Central memory CD8-positive, alpha-beta T cell (primary cell): ENCODE measurements around the gene TCF4.

ENCODE experiments used
- ATAC-seq: fragments of 150-1000 bp; cut with Tn5 transposase; replicated peaks from 2 replicates; pipeline ENCODE4 v1.10.0; 2022; ENCODE audit warnings: mild to moderate bottlenecking, moderate FRiP score, moderate number of reproducible peaks; ENCODE audit not compliant: poor library complexity, severe bottlenecking; ENCODE audit errors: extremely low read depth
- DNase-seq, 2 donors: peaks; one replicate each; pipeline ENCODE4 v3.0.0; 2021; ENCODE audit warnings: low spot score in 2 of 2
- H3K27ac Mint-ChIP-seq: one replicate; pipeline ENCODE4 v1.8.0; 2022; ENCODE audit warnings: low read depth, mild to moderate bottlenecking, moderate library complexity, mixed read lengths
- H3K27me3 Mint-ChIP-seq: one replicate; pipeline ENCODE4 v1.8.0; 2022; ENCODE audit warnings: mixed read lengths
- H3K36me3 Mint-ChIP-seq: one replicate; pipeline ENCODE4 v1.8.0; 2022; ENCODE audit warnings: mild to moderate bottlenecking, moderate library complexity, mixed read lengths; ENCODE audit not compliant: insufficient read depth
- H3K4me1 Mint-ChIP-seq: one replicate; pipeline ENCODE4 v1.8.0; 2022; ENCODE audit warnings: mixed read lengths
- H3K4me3 Mint-ChIP-seq: one replicate; pipeline ENCODE4 v1.8.0; 2022; ENCODE audit warnings: mild to moderate bottlenecking, moderate library complexity, mixed read lengths
- H3K9me3 Mint-ChIP-seq: one replicate; pipeline ENCODE4 v1.8.0; 2022; ENCODE audit warnings: mixed read lengths

The TCF4 gene

GRCh38 chr18:55252053-55252675 is 335.8 kb downstream of the TCF4 start:
- Mint-ChIP-seq H3K27ac (no peak overlapping the region), H3K4me1 (no peaks in the 10 kb centered on the region), H3K4me3 (no peak overlapping the region)

GRCh38 chr18:55251254-55251971 is 336.6 kb downstream of the TCF4 start:
- Mint-ChIP-seq H3K36me3 (peaks cover 1% of the 10 kb centered on the region), H3K4me3 (no peak overlapping the region), H3K27ac (no peak overlapping the region), H3K4me1 (no peaks in the 10 kb centered on the region), H3K27me3 (no peaks in the 10 kb centered on the region), H3K9me3 (no peaks in the 10 kb centered on the region)
- DNase-seq (no peak), ATAC-seq (no peak)

More at GRCh38 chr18:55252053-55252675, 335.8 kb downstream of the TCF4 start:
- ATAC-seq (no peak), DNase-seq (no peak)
- Mint-ChIP-seq H3K9me3 (no peaks in the 10 kb centered on the region), H3K36me3 (peaks cover 1% of the 10 kb centered on the region), H3K27me3 (no peaks in the 10 kb centered on the region)

GRCh38 chr18:55250768-55251173 is 337.2 kb downstream of the TCF4 start:
- no peak overlapping the region for H3K27ac Mint-ChIP-seq
- no peak overlapping the region for H3K4me3 Mint-ChIP-seq
- ATAC-seq (no peak), DNase-seq (no peak)
- no peaks in the 10 kb centered on the region for H3K9me3 Mint-ChIP-seq
- H3K4me1 Mint-ChIP-seq, result no peaks in the 10 kb centered on the region
- H3K27me3 Mint-ChIP-seq, result no peaks in the 10 kb centered on the region
- peaks cover 1% of the 10 kb centered on the region for H3K36me3 Mint-ChIP-seq

- peaks cover 1% of the 10 kb centered on the region for H3K36me3 Mint-ChIP-seq
- H3K27me3 Mint-ChIP-seq, result no peaks in the 10 kb centered on the region
- no peak overlapping the region for H3K27ac Mint-ChIP-seq
- no peak for ATAC-seq
- no peaks in the 10 kb centered on the region for H3K4me1 Mint-ChIP-seq
- DNase-seq, result no peak
- no peaks in the 10 kb centered on the region for H3K9me3 Mint-ChIP-seq
- H3K4me3 Mint-ChIP-seq, result no peak overlapping the region
Measured at GRCh38 chr18:55249550-55249949, 338.4 kb downstream of the TCF4 start.

- no peak overlapping the region for H3K27ac Mint-ChIP-seq
- no peaks in the 10 kb centered on the region for H3K4me1 Mint-ChIP-seq
- H3K4me3 Mint-ChIP-seq, result no peak overlapping the region
- no peak for ATAC-seq
- no peaks in the 10 kb centered on the region for H3K9me3 Mint-ChIP-seq
- no peaks in the 10 kb centered on the region for H3K27me3 Mint-ChIP-seq
- H3K36me3 Mint-ChIP-seq, result peaks cover 3% of the 10 kb centered on the region
- no peak for DNase-seq
Measured at GRCh38 chr18:55248495-55248894, 339.5 kb downstream of the TCF4 start.

GRCh38 chr18:55247032-55247431 is 341.0 kb downstream of the TCF4 start:
- no peaks in the 10 kb centered on the region for H3K27me3 Mint-ChIP-seq
- peaks cover 3% of the 10 kb centered on the region for H3K36me3 Mint-ChIP-seq
- H3K27ac Mint-ChIP-seq, result no peak overlapping the region
- no peaks in the 10 kb centered on the region for H3K9me3 Mint-ChIP-seq
- H3K4me1 Mint-ChIP-seq, result no peaks in the 10 kb centered on the region
- H3K4me3 Mint-ChIP-seq, result no peak overlapping the region
- ATAC-seq, result no peak
- DNase-seq, result no peak

GRCh38 chr18:55246278-55246677 is 341.7 kb downstream of the TCF4 start:
- no peaks in the 10 kb centered on the region for H3K4me1 Mint-ChIP-seq
- H3K27me3 Mint-ChIP-seq, result no peaks in the 10 kb centered on the region
- H3K9me3 Mint-ChIP-seq, result no peaks in the 10 kb centered on the region
- no peak overlapping the region for H3K27ac Mint-ChIP-seq
- H3K36me3 Mint-ChIP-seq, result peaks cover 1% of the 10 kb centered on the region
- ATAC-seq (no peak), DNase-seq (no peak)
- H3K4me3 Mint-ChIP-seq, result no peak overlapping the region

- Mint-ChIP-seq H3K4me1 (no peaks in the 10 kb centered on the region), H3K27me3 (no peaks in the 10 kb centered on the region)
Measured at GRCh38 chr18:55245211-55245614, 342.8 kb downstream of the TCF4 start.

GRCh38 chr18:55244546-55244945 is 343.4 kb downstream of the TCF4 start:
- ATAC-seq, result no peak
- H3K9me3 Mint-ChIP-seq, result no peaks in the 10 kb centered on the region
- H3K36me3 Mint-ChIP-seq, result peaks cover 1% of the 10 kb centered on the region
- no peak for DNase-seq
- H3K27ac Mint-ChIP-seq, result no peak overlapping the region
- no peaks in the 10 kb centered on the region for H3K4me1 Mint-ChIP-seq
- H3K27me3 Mint-ChIP-seq, result no peaks in the 10 kb centered on the region
- no peak overlapping the region for H3K4me3 Mint-ChIP-seq

More at GRCh38 chr18:55245211-55245614, 342.8 kb downstream of the TCF4 start:
- H3K4me3 Mint-ChIP-seq, result no peak overlapping the region
- no peak for DNase-seq
- no peaks in the 10 kb centered on the region for H3K9me3 Mint-ChIP-seq
- no peak overlapping the region for H3K27ac Mint-ChIP-seq
- ATAC-seq, result no peak
- H3K36me3 Mint-ChIP-seq, result peaks cover 1% of the 10 kb centered on the region

- Mint-ChIP-seq H3K9me3 (no peaks in the 10 kb centered on the region), H3K4me3 (no peak overlapping the region), H3K4me1 (no peaks in the 10 kb centered on the region), H3K27me3 (no peaks in the 10 kb centered on the region), H3K27ac (no peak overlapping the region), H3K36me3 (peaks cover 1% of the 10 kb centered on the region)
- DNase-seq (no peak), ATAC-seq (no peak)
Measured at GRCh38 chr18:55243857-55244256, 344.1 kb downstream of the TCF4 start.

GRCh38 chr18:55243255-55243654 is 344.7 kb downstream of the TCF4 start:
- Mint-ChIP-seq H3K4me1 (no peaks in the 10 kb centered on the region), H3K27ac (no peak overlapping the region), H3K9me3 (no peaks in the 10 kb centered on the region), H3K27me3 (no peaks in the 10 kb centered on the region), H3K36me3 (peaks cover 1% of the 10 kb centered on the region), H3K4me3 (no peak overlapping the region)
- ATAC-seq (no peak), DNase-seq (no peak)

- H3K27me3 Mint-ChIP-seq, result no peaks in the 10 kb centered on the region
- H3K4me3 Mint-ChIP-seq, result no peak overlapping the region
- H3K36me3 Mint-ChIP-seq, result peaks cover 1% of the 10 kb centered on the region
- H3K27ac Mint-ChIP-seq, result no peak overlapping the region
- no peak for DNase-seq
- no peaks in the 10 kb centered on the region for H3K4me1 Mint-ChIP-seq
- ATAC-seq, result no peak
- no peaks in the 10 kb centered on the region for H3K9me3 Mint-ChIP-seq
Measured at GRCh38 chr18:55240978-55241377, 347.0 kb downstream of the TCF4 start.

GRCh38 chr18:55239740-55240139 is 348.3 kb downstream of the TCF4 start:
- DNase-seq (no peak), ATAC-seq (no peak)
- Mint-ChIP-seq H3K27ac (no peak overlapping the region), H3K4me1 (no peaks in the 10 kb centered on the region), H3K9me3 (no peaks in the 10 kb centered on the region), H3K4me3 (no peak overlapping the region), H3K27me3 (no peaks in the 10 kb centered on the region), H3K36me3 (peaks cover 1% of the 10 kb centered on the region)
